Tibial nerve (tissue), 4 donors: ENCODE measurements around the gene TXLNA.

Experiments used
- EP300 ChIP-seq, 2 donors: sonication (generic); formaldehyde crosslinking; IDR thresholded peaks; one replicate each; pipeline ENCODE4 v1.6.1; 2017; ENCODE audit warnings: antibody characterized with exemption in 2 of 2, mild to moderate bottlenecking in 1 of 2
- TF ChIP-seq, protein P1 (sequence below), 5 experiments: fragments of 200-600 bp in 3 of 5; fragments of 450-650 bp in 2 of 5; sonication (generic) in 3 of 5; IDR thresholded peaks; one replicate each; pipeline ENCODE4 v1.5.1; 2016 to 2019; ENCODE audit warnings: antibody characterized with exemption in 5 of 5, mild to moderate bottlenecking in 3 of 5, moderate library complexity in 2 of 5

GRCh38 chr1:32150847-32151246 is 28.6 kb upstream of the TXLNA start:
- TF ChIP-seq, protein P1, sequence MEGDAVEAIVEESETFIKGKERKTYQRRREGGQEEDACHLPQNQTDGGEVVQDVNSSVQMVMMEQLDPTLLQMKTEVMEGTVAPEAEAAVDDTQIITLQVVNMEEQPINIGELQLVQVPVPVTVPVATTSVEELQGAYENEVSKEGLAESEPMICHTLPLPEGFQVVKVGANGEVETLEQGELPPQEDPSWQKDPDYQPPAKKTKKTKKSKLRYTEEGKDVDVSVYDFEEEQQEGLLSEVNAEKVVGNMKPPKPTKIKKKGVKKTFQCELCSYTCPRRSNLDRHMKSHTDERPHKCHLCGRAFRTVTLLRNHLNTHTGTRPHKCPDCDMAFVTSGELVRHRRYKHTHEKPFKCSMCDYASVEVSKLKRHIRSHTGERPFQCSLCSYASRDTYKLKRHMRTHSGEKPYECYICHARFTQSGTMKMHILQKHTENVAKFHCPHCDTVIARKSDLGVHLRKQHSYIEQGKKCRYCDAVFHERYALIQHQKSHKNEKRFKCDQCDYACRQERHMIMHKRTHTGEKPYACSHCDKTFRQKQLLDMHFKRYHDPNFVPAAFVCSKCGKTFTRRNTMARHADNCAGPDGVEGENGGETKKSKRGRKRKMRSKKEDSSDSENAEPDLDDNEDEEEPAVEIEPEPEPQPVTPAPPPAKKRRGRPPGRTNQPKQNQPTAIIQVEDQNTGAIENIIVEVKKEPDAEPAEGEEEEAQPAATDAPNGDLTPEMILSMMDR (IDR thresholded peaks at IDR 0.05): no peak
- no peak for TF ChIP-seq EP300 (IDR thresholded peaks at IDR 0.05)
